Activated CD8-positive, alpha-beta T cell treated with anti-CD3 and anti-CD28 coated beads for 36 hours (primary cell): Measurements from ENCODE around the gene BAIAP3. TPM values are rescaled to one million over a fixed set of nuclear protein-coding genes. Genes with fewer than 3 reads are reported as not detected.

Experiments
- ATAC-seq: fragments of 200-7000 bp; cut with Tn5 transposase; one replicate; pipeline ENCODE4 v1.10.0; 2021; ENCODE audit warnings: mild to moderate bottlenecking, moderate library complexity
- CTCF ChIA-PET: fragments of 350-600 bp; sonication (Branson Sonifier 250); formaldehyde crosslinking; loops from one replicate; lab custom pipeline; 2021; ENCODE audit warnings: antibody characterized with exemption; lab: Charles Lee
- POLR2A ChIA-PET: fragments of 350-600 bp; sonication (Branson Sonifier 250); formaldehyde crosslinking; loops from one replicate; lab custom pipeline; 2021; ENCODE audit warnings: antibody characterized with exemption; lab: Charles Lee
- DNase-seq: peaks from one replicate; pipeline ENCODE4 v3.0.0-alpha.2; 2020
- H3K27ac Mint-ChIP-seq: one replicate; pipeline ENCODE4 v1.8.0; 2021; ENCODE audit warnings: mild to moderate bottlenecking, mixed read lengths
- H3K27me3 Mint-ChIP-seq: one replicate; pipeline ENCODE4 v1.8.0; 2021; ENCODE audit warnings: mixed read lengths
- H3K36me3 Mint-ChIP-seq: one replicate; pipeline ENCODE4 v1.8.0; 2021; ENCODE audit warnings: low read depth, mixed read lengths
- H3K4me1 Mint-ChIP-seq: one replicate; pipeline ENCODE4 v1.8.0; 2021; ENCODE audit warnings: low read depth, mixed read lengths
- H3K4me3 Mint-ChIP-seq: one replicate; pipeline ENCODE4 v1.8.0; 2021; ENCODE audit warnings: mild to moderate bottlenecking, moderate library complexity, mixed read lengths
- H3K9me3 Mint-ChIP-seq: one replicate; pipeline ENCODE4 v1.8.0; 2021; ENCODE audit warnings: mixed read lengths
- CTCF ChIP-seq: fragments of 200-600 bp; IDR thresholded peaks from one replicate; pipeline ENCODE4 v1.8.0; 2022; ENCODE audit warnings: antibody characterized with exemption, mild to moderate bottlenecking
- intact Hi-C: fragments of 100-400 bp; cut with micrococcal nuclease; formaldehyde crosslinking; loops from one replicate; pipeline ENCODE4 v1.10.0; 2022
- total RNA-seq, 2 experiments: library from RNA; stranded (reverse); gene quantifications; one replicate each; pipeline ENCODE4 v1.2.3, GENCODE V29; 2021

Gene BAIAP3
- total RNA-seq, 2 experiments from 2014 or later, result 0.27 to 0.68 TPM

GRCh38 chr16:1372292-1372950 lies 39.0 kb downstream of the BAIAP3 start:
- no peaks in the 10 kb centered on the region for H3K4me1 Mint-ChIP-seq
- peaks cover 5% of the 10 kb centered on the region for H3K36me3 Mint-ChIP-seq
- no peak for ATAC-seq
- no peak overlapping the region for H3K27ac Mint-ChIP-seq
- TF ChIP-seq CTCF, result no peak
- ChIA-PET CTCF (no interaction called here), POLR2A (no interaction called here)
- DNase-seq, result no peak
- intact Hi-C loops, result no loop called here
- H3K27me3 Mint-ChIP-seq, result no peaks in the 10 kb centered on the region
- no peak overlapping the region for H3K4me3 Mint-ChIP-seq
- no peaks in the 10 kb centered on the region for H3K9me3 Mint-ChIP-seq

- Mint-ChIP-seq H3K4me1 (peaks cover 9% of the 10 kb centered on the region), H3K27ac (no peak overlapping the region), H3K9me3 (no peaks in the 10 kb centered on the region), H3K4me3 (no peak overlapping the region), H3K27me3 (no peaks in the 10 kb centered on the region), H3K36me3 (peaks cover 5% of the 10 kb centered on the region)
- TF ChIP-seq CTCF, result no peak
- ChIA-PET CTCF (interaction anchor here (1.1 to 1.9 kb wide), 2 partner anchors 9 to 11 kb away, joined by 5 to 10 read pairs; no protein-coding TSS in a partner anchor), POLR2A (no interaction called here)
- no peak for ATAC-seq
- DNase-seq, result no peak
- intact Hi-C loops, result no loop called here
Observed at GRCh38 chr16:1374418-1375297, 41.2 kb downstream of the BAIAP3 start.

GRCh38 chr16:1375298-1375640 lies 41.8 kb downstream of the BAIAP3 start:
- no peak for TF ChIP-seq CTCF
- no peak for ATAC-seq
- H3K36me3 Mint-ChIP-seq, result peaks cover 5% of the 10 kb centered on the region
- ChIA-PET CTCF (interaction anchor here (1.1 to 1.9 kb wide), 2 partner anchors 10 to 12 kb away, joined by 5 to 10 read pairs; no protein-coding TSS in a partner anchor), POLR2A (no interaction called here)
- H3K4me1 Mint-ChIP-seq, result peaks cover 13% of the 10 kb centered on the region
- no peaks in the 10 kb centered on the region for H3K27me3 Mint-ChIP-seq
- intact Hi-C loops, result no loop called here
- H3K4me3 Mint-ChIP-seq, result no peak overlapping the region
- no peaks in the 10 kb centered on the region for H3K9me3 Mint-ChIP-seq
- H3K27ac Mint-ChIP-seq, result no peak overlapping the region
- no peak for DNase-seq

GRCh38 chr16:1375741-1376410 lies 42.4 kb downstream of the BAIAP3 start:
- TF ChIP-seq CTCF, result no peak
- Mint-ChIP-seq H3K4me1 (peaks cover 13% of the 10 kb centered on the region), H3K27me3 (no peaks in the 10 kb centered on the region), H3K9me3 (no peaks in the 10 kb centered on the region), H3K27ac (no peak overlapping the region), H3K36me3 (peaks cover 7% of the 10 kb centered on the region), H3K4me3 (no peak overlapping the region)
- ChIA-PET POLR2A (no interaction called here), CTCF (interaction anchor here (1.9 kb wide), 1 partner anchor 12 kb away, joined by 10 read pairs; no protein-coding TSS in a partner anchor)
- intact Hi-C loops, result no loop called here
- ATAC-seq (no peak), DNase-seq (no peak)
